Superior temporal gyrus (tissue), 1 donor: ENCODE results near the gene TRRAP.
A peak's percentile ranks its signal among the peaks of the same experiment; 100 is the strongest.

Source experiments
- DNase-seq: peaks from one replicate; pipeline ENCODE4 v3.0.0-alpha.2; 2016; ENCODE audit errors: extremely low spot score

TRRAP gene

DNA sequence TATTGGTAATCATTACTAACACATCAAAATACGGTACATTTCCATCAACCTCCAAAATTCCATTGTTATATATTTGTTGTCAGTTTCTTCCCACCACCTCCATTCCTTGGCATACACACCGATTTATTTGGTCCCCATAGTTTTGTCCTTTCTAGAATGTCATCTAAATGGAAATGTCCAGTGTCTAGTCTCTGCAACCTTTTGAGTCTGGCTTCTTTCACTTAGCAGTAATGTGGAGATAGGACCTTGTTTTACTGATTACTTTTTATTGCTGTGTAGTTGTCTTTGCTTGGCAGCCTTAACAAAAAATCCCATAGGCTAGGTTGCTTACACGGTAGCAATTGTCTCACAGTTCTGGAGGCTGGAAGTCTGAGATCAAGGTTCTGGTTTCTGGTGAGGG, 22.5 kb downstream of the TRRAP start:
- no peak for DNase-seq

DNA sequence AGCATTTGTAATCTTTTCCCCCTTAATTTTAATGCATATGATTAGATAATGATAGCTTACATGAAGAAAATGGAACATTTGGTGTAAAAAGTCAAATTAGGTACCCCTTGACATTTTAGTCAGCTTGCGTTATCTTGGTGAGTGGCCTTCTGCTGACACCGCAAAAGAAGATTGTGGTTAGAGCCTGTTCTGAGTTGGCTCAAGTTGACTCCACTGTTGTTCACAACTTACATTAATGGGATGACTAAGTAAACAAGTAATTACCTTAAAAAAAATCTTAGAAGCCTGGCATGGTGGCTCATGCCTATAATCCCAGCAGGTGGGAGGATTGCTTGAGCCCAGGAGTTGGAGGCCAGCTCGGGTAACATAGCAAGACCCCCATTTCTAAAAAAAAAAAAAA, 24.2 kb downstream of the TRRAP start:
- no peak for DNase-seq

- no peak for DNase-seq
Measured at GRCh38 chr7:98903246-98903645, 24.9 kb downstream of the TRRAP start.

DNA sequence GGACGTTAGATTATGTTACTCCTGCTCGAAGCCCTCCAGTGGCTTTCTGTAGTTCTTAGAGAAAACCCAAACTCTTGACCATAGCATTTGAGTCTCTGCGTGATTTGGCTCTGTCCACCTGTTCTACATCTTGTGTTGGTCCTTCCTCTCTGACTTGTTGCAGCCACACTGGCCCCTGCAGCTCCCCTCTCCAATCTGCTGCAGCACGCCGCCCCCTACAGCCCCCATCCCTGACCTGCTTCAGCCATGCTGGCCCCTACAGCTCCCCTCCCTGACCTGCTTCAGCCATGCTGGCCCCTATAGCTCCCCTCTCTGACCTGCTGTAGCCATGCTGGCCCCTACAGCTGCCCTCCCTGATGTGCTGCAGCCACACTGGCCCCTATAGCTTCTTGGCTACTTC, 29.2 kb downstream of the TRRAP start:
- DNase-seq, result no peak

DNA sequence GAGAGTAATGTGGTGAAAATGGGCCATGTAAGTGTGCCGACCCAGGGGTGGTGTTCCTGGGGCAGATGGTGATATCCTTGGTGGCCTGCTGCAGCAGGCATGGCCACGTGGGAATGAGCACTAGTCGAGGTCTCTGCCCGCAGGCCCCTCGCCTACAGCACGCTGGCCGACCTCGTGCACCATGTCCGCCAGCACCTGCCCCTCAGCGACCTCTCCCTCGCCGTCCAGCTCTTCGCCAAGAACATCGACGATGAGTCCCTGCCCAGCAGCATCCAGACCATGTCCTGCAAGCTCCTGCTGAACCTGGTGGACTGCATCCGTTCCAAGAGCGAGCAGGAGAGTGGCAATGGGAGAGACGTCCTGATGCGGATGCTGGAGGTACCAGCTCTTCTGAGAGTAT, 30.3 kb downstream of the TRRAP start:
- DNase-seq, result no peak

DNA sequence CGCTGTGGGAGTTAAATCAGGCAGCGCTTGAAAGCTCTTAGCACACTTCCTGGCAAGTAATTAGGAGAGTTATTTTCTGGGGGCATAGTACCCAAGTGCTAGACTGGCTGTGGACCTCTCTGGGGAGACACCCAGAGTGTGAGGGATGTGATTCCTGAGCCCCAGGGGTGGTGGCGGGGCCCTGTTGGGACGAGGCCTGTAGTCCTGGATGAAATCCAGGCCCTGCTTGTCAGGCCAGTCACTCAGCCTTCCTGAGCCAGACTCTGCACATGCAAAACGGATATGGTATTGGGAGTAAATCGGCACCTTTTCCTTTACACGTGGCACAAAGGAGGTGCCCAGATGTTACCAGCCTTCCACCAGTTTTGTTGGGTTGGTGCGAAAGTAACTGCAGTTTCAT, 31.2 kb downstream of the TRRAP start:
- DNase-seq, result no peak

- DNase-seq, result no peak
Measured at GRCh38 chr7:98910427-98910826, 32.1 kb downstream of the TRRAP start.

GRCh38 chr7:98911916-98912315, 33.6 kb downstream of the TRRAP start:
- peak; percentile 22 for DNase-seq

DNA sequence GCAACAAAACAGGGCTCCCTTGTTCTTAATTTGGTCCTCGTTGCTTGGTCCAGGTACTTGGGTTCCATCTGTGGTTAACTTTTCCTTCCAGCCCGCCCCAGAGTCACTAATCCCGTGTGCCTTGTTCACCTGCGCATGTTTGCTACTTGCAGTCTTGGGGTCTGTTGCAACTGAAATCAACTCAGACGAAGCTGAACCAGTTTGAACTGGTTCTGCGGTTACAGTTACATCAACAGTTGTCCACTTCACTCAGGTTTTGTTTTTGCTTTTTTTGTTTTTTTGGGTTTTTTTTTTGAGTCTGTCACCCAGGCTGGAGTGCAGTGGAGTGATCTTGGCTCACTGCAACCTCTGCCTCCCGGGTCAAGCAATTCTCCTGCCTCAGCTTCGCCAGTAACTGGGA, 34.7 kb downstream of the TRRAP start:
- no peak for DNase-seq

GRCh38 chr7:98913612-98914011, 35.3 kb downstream of the TRRAP start:
- DNase-seq, result no peak

GRCh38 chr7:98917331-98917730, 39.0 kb downstream of the TRRAP start:
- DNase-seq, result no peak

DNA sequence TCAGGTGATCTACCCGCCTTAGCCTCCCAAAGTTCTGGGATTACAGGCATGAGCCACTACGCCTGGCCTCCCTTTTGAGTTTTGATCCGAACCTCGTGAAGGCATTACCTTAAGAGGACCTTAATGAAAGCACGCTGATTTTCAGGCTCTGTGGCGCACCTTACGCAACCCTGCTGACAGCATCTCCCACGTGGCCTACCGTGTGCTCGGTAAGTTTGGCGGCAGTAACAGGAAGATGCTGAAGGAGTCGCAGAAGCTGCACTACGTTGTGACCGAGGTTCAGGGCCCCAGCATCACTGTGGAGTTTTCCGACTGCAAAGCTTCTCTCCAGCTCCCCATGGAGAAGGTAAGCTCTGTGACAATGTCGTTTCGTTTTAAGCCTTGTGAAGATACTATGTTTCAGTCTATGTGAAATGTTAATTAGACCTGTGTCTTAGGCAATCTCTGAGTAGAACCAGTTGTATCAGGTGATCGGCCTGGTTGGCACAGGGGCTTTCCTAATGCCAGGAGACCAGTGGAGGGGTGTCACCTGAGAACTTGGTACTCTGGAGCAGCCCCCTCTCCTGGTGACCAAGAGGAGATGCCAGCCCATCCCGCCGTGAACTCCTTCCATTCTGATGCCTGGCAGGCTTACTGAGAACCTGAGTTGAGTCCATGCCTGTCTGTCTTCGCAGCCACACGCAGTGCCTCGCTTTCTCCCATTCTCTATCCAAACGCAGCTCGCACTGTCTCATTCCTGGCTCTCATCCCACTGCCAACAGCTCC, 43.5 kb downstream of the TRRAP start:
- no peak for DNase-seq

- DNase-seq, result peak; percentile 51
Measured at GRCh38 chr7:98922392-98923187, 44.3 kb downstream of the TRRAP start.

DNA sequence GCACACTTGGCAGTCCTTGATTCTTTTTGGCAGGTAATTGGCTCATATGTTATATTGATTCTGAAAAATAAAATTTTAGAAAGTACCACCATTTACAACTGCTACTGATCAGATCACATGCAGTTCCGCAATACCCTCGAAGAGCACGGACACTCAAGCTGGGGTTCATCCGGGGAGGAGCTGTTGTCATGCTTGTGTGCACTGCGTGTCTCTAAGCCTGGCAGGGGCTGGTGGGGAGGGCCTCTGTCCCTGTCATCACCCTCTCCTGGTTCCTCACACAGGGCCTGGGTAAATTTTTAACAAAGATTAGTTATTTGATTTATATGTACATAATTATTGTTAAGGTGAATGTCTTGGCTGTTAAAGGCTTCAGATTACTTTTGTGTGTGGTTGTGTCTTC, 45.2 kb downstream of the TRRAP start:
- no peak for DNase-seq

DNA sequence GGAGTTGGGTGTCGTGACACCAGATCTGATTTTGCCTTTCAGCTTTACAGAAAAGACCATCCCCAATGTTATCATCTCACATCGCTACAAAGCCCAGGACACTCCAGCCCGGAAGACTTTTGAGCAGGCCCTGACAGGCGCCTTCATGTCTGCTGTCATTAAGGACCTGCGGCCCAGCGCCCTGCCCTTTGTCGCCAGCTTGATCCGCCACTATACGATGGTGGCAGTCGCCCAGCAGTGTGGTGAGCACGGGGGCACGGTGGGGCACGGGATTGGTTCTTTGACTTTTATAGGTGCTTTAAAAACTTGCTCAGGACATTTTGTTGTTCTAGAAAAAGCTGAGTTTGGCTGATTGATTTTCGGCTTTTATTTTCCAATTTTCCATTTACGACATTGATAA, 48.8 kb downstream of the TRRAP start:
- no peak for DNase-seq

DNA sequence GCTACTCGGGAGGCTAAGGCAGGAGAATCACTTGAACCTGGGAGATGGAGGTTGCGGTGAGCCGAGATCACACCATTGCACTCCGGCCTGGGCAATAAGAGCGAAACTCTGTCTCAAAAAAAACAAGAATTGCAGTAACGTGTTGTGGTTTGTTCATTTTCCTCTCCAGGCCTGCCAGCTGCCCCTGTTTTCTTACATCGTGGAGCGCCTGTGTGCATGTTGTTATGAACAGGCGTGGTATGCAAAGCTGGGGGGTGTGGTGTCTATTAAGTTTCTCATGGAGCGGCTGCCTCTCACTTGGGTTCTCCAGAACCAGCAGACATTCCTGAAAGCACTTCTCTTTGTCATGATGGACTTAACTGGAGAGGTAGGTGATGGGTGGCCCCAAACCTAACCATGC, 52.1 kb downstream of the TRRAP start:
- DNase-seq, result no peak

DNA sequence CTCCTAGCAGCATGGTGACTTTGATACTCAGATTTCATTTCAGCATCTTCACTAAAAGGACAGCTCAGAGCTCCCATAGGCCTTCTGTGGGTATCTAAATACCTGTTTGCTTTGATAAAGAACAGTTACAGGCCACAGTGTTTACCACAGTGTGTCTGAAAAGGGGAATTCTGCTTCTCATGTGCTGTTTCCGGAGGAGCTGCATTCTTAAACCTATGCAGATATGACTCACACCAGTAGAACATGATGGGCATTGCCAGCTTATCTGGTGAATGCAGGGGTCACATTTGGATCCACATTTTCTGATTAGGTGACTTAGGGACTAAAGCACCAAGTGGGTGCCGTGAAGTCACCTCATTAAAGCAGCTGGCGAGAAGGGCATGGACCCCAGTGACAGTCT, 52.6 kb downstream of the TRRAP start:
- DNase-seq, result no peak

- no peak for DNase-seq
Measured at GRCh38 chr7:98933321-98933720, 55.0 kb downstream of the TRRAP start.

- no peak for DNase-seq
Measured at GRCh38 chr7:98934267-98934666, 55.9 kb downstream of the TRRAP start.

DNA sequence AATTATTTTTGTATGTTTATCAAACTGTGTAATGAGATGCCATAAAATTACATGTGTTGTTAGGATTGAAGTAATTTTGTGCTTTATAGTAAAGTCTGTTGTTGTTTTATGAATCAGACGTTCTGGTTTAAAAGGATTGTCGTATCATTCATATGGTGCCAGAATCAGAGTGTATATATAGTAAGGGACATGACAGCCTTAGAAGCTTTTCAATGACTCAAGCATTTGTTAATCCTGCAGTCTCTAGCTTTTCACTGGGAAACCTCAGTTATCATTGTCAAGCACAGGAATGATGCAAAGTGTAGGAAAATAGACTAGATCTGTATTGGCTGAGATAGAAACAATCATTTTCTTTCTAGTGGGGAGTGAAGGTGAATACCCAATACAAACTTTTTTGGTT, 57.5 kb downstream of the TRRAP start:
- DNase-seq, result peak; percentile 36

DNA sequence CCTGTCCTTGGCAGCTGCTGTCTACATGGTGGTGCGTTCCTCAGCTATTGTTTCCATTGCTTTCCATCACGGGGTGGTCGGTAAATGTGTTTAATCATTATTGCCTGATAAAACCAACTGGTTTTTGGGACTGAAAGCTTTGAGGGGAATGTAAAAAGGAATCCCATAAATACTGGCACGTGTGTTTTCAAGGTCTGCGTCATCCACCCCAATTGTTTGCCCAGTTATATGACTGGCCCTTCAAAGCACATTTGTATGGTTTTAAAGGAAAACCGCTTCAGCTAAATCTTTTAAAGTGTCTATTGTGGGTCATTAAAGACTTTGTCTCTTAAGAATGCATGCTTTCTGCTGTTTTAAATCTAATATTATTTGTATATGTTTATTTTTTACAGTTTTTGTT, 65.0 kb downstream of the TRRAP start:
- no peak for DNase-seq

GRCh38 chr7:98944386-98944785, 66.1 kb downstream of the TRRAP start:
- no peak for DNase-seq

DNA sequence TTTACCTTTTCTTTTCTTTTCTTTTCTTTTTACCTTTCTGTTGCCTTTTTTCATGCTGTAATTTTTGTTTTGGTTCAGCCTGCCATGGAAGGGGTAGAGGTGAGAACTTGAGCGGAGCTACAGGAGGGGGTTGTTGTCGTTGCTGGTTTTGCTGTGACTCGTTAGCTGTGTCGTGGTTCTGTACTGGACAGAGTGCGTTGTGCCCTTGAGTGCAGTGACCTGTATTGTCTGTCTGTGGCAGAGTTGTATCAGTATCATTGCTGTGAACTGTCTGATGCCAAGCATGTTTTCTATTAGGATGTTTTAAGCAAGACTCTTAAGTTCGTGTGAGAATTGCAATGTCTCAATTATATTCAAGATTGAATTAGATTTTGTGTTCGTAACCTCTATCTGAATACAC, 67.5 kb downstream of the TRRAP start:
- no peak for DNase-seq
